Spinal cord (tissue), 10 donors: ENCODE measurements around the gene HEATR5A. TPM values are rescaled to one million over a fixed set of nuclear protein-coding genes. Genes with fewer than 3 reads are reported as not detected.

Source experiments
- DNase-seq, 6 donors: peaks; one replicate each; pipeline versions ENCODE4 v3.0.0 to v3.0.0-alpha.2; 2013 to 2015; ENCODE audit warnings: low spot score in 6 of 6, low read depth in 4 of 6
- H3K27ac ChIP-seq: one replicate; pipeline ENCODE4 v1.5.1; 2013; ENCODE audit warnings: low read depth, low read length, control low read depth
- H3K27me3 ChIP-seq: one replicate; pipeline ENCODE4 v1.6.1; 2013; ENCODE audit warnings: low read length; ENCODE audit not compliant: control insufficient read depth, insufficient read depth
- H3K36me3 ChIP-seq: one replicate; pipeline ENCODE4 v1.6.1; 2013; ENCODE audit warnings: low read length; ENCODE audit not compliant: control insufficient read depth, insufficient read depth
- H3K4me1 ChIP-seq: one replicate; pipeline ENCODE4 v1.6.1; 2013; ENCODE audit warnings: low read length; ENCODE audit not compliant: control insufficient read depth, insufficient read depth
- H3K4me3 ChIP-seq: one replicate; pipeline ENCODE4 v1.5.1; 2013; ENCODE audit warnings: low read depth, low read length, control low read depth
- H3K9me3 ChIP-seq: one replicate; pipeline ENCODE4 v1.6.1; 2013; ENCODE audit warnings: low read length; ENCODE audit not compliant: control insufficient read depth, insufficient read depth
- WGBS: methylation state at CpG from one replicate; pipeline ENCODE4 v1.1.5; 2013; ENCODE audit warnings: missing lambda C conversion rate; ENCODE audit not compliant: insufficient coverage; 5-methylcytosine and 5-hydroxymethylcytosine counted together
- polyA plus RNA-seq, 2 donors: library from polyadenylated mRNA; unstranded; fragments of 120-200 nt; gene quantifications; one replicate each; pipeline ENCODE4 v1.2.1, GENCODE V29; 2013; ENCODE audit not compliant: insufficient read length in 2 of 2
- total RNA-seq, 2 donors: library from RNA; depleted of rRNA in 1 of 2; stranded (reverse); fragments of 120-200 nt in 1 of 2; fragments of >200 nt in 1 of 2; gene quantifications; one replicate each; pipeline versions ENCODE4 v1.2.3 to v1.2.4, GENCODE V29; 2013 to 2014
- donor health status: healthy.

The HEATR5A gene
- total and polyA plus RNA-seq, 4 donors, result 20.4 to 74.2 (median 37.1) TPM

GRCh38 chr14:31410048-31410650 lies 10.2 kb downstream of the HEATR5A start:
- H3K4me1 ChIP-seq, result no peaks in the 10 kb centered on the region
- no peaks in the 10 kb centered on the region for H3K36me3 ChIP-seq
- H3K9me3 ChIP-seq, result no peaks in the 10 kb centered on the region
- DNase-seq, result no peak
- no peak overlapping the region for H3K27ac ChIP-seq
- no peak overlapping the region for H3K4me3 ChIP-seq
- H3K27me3 ChIP-seq, result no peaks in the 10 kb centered on the region
- WGBS, result 83% methylated on average over 1 of the region's 3 CpGs

GRCh38 chr14:31408421-31408820 lies 11.9 kb downstream of the HEATR5A start:
- Histone ChIP-seq H3K4me3 (no peak overlapping the region), H3K4me1 (no peaks in the 10 kb centered on the region), H3K27me3 (no peaks in the 10 kb centered on the region), H3K36me3 (no peaks in the 10 kb centered on the region), H3K9me3 (no peaks in the 10 kb centered on the region), H3K27ac (no peak overlapping the region)
- DNase-seq, result no peak
- no CpG with 5 or more reads among the region's 1 CpG for WGBS

GRCh38 chr14:31405599-31406232 lies 14.6 kb downstream of the HEATR5A start:
- H3K27ac ChIP-seq, result no peak overlapping the region
- 90% methylated on average over 2 of the region's 4 CpGs for WGBS
- H3K9me3 ChIP-seq, result no peaks in the 10 kb centered on the region
- no peaks in the 10 kb centered on the region for H3K4me1 ChIP-seq
- H3K27me3 ChIP-seq, result no peaks in the 10 kb centered on the region
- no peak overlapping the region for H3K4me3 ChIP-seq
- no peaks in the 10 kb centered on the region for H3K36me3 ChIP-seq
- peak in 1 of 6 donors; percentile 62 for DNase-seq

GRCh38 chr14:31405106-31405505 lies 15.2 kb downstream of the HEATR5A start:
- Histone ChIP-seq H3K27me3 (no peaks in the 10 kb centered on the region), H3K36me3 (no peaks in the 10 kb centered on the region), H3K4me3 (no peak overlapping the region), H3K9me3 (no peaks in the 10 kb centered on the region), H3K4me1 (no peaks in the 10 kb centered on the region), H3K27ac (no peak overlapping the region)
- no peak for DNase-seq
- 86% methylated on average over 4 of the region's 8 CpGs for WGBS

- no peaks in the 10 kb centered on the region for H3K4me1 ChIP-seq
- no CpG with 5 or more reads among the region's 3 CpGs for WGBS
- H3K27me3 ChIP-seq, result no peaks in the 10 kb centered on the region
- no peak overlapping the region for H3K4me3 ChIP-seq
- no peak overlapping the region for H3K27ac ChIP-seq
- H3K36me3 ChIP-seq, result peaks cover 2% of the 10 kb centered on the region
- no peaks in the 10 kb centered on the region for H3K9me3 ChIP-seq
- DNase-seq, result no peak
Measured at GRCh38 chr14:31403707-31404106, 16.6 kb downstream of the HEATR5A start.

- WGBS, result no CpG with 5 or more reads among the region's 2 CpGs
- Histone ChIP-seq H3K27ac (no peak overlapping the region), H3K27me3 (no peaks in the 10 kb centered on the region), H3K4me3 (no peak overlapping the region), H3K36me3 (peaks cover 2% of the 10 kb centered on the region), H3K4me1 (no peaks in the 10 kb centered on the region), H3K9me3 (no peaks in the 10 kb centered on the region)
- no peak for DNase-seq
Measured at GRCh38 chr14:31402764-31403439, 17.4 kb downstream of the HEATR5A start.

GRCh38 chr14:31401369-31401932 lies 18.9 kb downstream of the HEATR5A start:
- peaks cover 7% of the 10 kb centered on the region for H3K36me3 ChIP-seq
- WGBS, result 100% methylated on average over 1 of the region's 3 CpGs

GRCh38 chr14:31400031-31400638 lies 20.2 kb downstream of the HEATR5A start:
- WGBS, result 83% methylated on average over 4 of the region's 5 CpGs
- Histone ChIP-seq H3K4me1 (no peaks in the 10 kb centered on the region), H3K9me3 (no peaks in the 10 kb centered on the region), H3K4me3 (no peak overlapping the region), H3K36me3 (peaks cover 11% of the 10 kb centered on the region), H3K27ac (no peak overlapping the region), H3K27me3 (no peaks in the 10 kb centered on the region)
- DNase-seq, result peak in 1 of 6 donors; percentile 12

More at GRCh38 chr14:31401369-31401932, 18.9 kb downstream of the HEATR5A start:
- no peak for DNase-seq
- H3K27me3 ChIP-seq, result no peaks in the 10 kb centered on the region
- H3K4me3 ChIP-seq, result no peak overlapping the region
- H3K27ac ChIP-seq, result no peak overlapping the region
- H3K4me1 ChIP-seq, result no peaks in the 10 kb centered on the region
- no peaks in the 10 kb centered on the region for H3K9me3 ChIP-seq

- no peaks in the 10 kb centered on the region for H3K9me3 ChIP-seq
- peaks cover 19% of the 10 kb centered on the region for H3K36me3 ChIP-seq
- 89% methylated on average over 3 of the region's 4 CpGs for WGBS
Measured at GRCh38 chr14:31395572-31396205, 24.7 kb downstream of the HEATR5A start.

More at GRCh38 chr14:31395572-31396205, 24.7 kb downstream of the HEATR5A start:
- Histone ChIP-seq H3K27me3 (no peaks in the 10 kb centered on the region), H3K4me1 (no peaks in the 10 kb centered on the region), H3K4me3 (no peak overlapping the region), H3K27ac (no peak overlapping the region)
- DNase-seq, result no peak
